ENCODE results near the gene AVEN.

DNA sequence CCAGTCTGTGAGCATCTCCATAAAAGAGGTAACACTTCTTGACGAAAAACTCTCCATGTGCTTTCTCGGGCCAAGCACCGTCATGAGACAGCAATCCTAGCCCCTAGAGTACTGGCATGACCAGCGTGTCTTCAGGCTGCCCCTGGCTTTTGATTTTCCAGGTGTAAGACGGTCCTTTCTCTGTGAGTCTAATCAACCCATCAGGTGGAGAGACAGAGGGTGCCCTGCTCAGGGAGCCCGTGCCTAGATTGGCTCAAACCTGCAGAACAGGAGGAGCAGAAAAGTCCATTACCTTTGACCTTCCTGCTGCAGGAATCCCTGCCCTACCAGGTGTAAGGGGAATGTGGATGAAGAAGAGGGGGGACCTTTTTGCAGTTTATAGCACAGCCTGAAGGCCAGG, 180.2 kb downstream of the AVEN start:
- TF ChIP-seq, protein P1, sequence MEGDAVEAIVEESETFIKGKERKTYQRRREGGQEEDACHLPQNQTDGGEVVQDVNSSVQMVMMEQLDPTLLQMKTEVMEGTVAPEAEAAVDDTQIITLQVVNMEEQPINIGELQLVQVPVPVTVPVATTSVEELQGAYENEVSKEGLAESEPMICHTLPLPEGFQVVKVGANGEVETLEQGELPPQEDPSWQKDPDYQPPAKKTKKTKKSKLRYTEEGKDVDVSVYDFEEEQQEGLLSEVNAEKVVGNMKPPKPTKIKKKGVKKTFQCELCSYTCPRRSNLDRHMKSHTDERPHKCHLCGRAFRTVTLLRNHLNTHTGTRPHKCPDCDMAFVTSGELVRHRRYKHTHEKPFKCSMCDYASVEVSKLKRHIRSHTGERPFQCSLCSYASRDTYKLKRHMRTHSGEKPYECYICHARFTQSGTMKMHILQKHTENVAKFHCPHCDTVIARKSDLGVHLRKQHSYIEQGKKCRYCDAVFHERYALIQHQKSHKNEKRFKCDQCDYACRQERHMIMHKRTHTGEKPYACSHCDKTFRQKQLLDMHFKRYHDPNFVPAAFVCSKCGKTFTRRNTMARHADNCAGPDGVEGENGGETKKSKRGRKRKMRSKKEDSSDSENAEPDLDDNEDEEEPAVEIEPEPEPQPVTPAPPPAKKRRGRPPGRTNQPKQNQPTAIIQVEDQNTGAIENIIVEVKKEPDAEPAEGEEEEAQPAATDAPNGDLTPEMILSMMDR (IDR thresholded peaks at IDR 0.05): no peak
- no peak for TF ChIP-seq POLR2A (IDR thresholded peaks at IDR 0.05)
